ENCODE data around the gene ARL6IP1.
"Not testable (repeated sequence)": the region's sequence is repeated elsewhere in the genome, so short reads cannot be mapped to it uniquely, and the experiment has no call there.

ARL6IP1 gene

GRCh38 chr16:18782697-18783429 is 18.5 kb downstream of the ARL6IP1 start:
- Histone ChIP-seq H3K27me3 (replicated peaks; ENCODE audit: control insufficient read depth, insufficient read depth, low read length) (no peaks in the 10 kb centered on the region), H3K4me3 (replicated peaks; ENCODE audit: low read depth, low read length) (no peak overlapping the region), H3K36me3 (ENCODE audit: control insufficient read depth, insufficient read depth, low read length) (peaks cover 22% of the 10 kb centered on the region)
- DNase-seq (ENCODE audit: extremely low read depth, insufficient read length), result no peak
- TF ChIP-seq CTCF (IDR thresholded peaks at IDR 0.05; ENCODE audit: insufficient read depth, low read length, poor library complexity, severe bottlenecking), result no peak

GRCh38 chr16:18781232-18781631 is 20.1 kb downstream of the ARL6IP1 start:
- DNase-seq (ENCODE audit: extremely low read depth, insufficient read length); H3K4me3 ChIP-seq (replicated peaks; ENCODE audit: low read depth, low read length); H3K27me3 ChIP-seq (replicated peaks; ENCODE audit: control insufficient read depth, insufficient read depth, low read length): not testable (repeated sequence)
- H3K36me3 ChIP-seq (ENCODE audit: control insufficient read depth, insufficient read depth, low read length), result peaks cover 17% of the 10 kb centered on the region

- not testable (repeated sequence) for H3K4me3 ChIP-seq (replicated peaks; ENCODE audit: low read depth, low read length); DNase-seq (ENCODE audit: extremely low read depth, insufficient read length); H3K27me3 ChIP-seq (replicated peaks; ENCODE audit: control insufficient read depth, insufficient read depth, low read length)
- peaks cover 15% of the 10 kb centered on the region for H3K36me3 ChIP-seq (ENCODE audit: control insufficient read depth, insufficient read depth, low read length)
Measured at GRCh38 chr16:18780460-18781026, 20.8 kb downstream of the ARL6IP1 start.

- H3K36me3 ChIP-seq (ENCODE audit: control insufficient read depth, insufficient read depth, low read length); H3K4me3 ChIP-seq (replicated peaks; ENCODE audit: low read depth, low read length): not testable (repeated sequence)
Measured at GRCh38 chr16:18777664-18778063, 23.7 kb downstream of the ARL6IP1 start.

GRCh38 chr16:18776334-18776733 is 25.0 kb downstream of the ARL6IP1 start:
- H3K4me3 ChIP-seq (replicated peaks; ENCODE audit: low read depth, low read length); H3K36me3 ChIP-seq (ENCODE audit: control insufficient read depth, insufficient read depth, low read length); H3K27me3 ChIP-seq (replicated peaks; ENCODE audit: control insufficient read depth, insufficient read depth, low read length); DNase-seq (ENCODE audit: extremely low read depth, insufficient read length): not testable (repeated sequence)

More at GRCh38 chr16:18777664-18778063, 23.7 kb downstream of the ARL6IP1 start:
- DNase-seq (ENCODE audit: extremely low read depth, insufficient read length); H3K27me3 ChIP-seq (replicated peaks; ENCODE audit: control insufficient read depth, insufficient read depth, low read length): not testable (repeated sequence)

- not testable (repeated sequence) for H3K36me3 ChIP-seq (ENCODE audit: control insufficient read depth, insufficient read depth, low read length); H3K27me3 ChIP-seq (replicated peaks; ENCODE audit: control insufficient read depth, insufficient read depth, low read length); DNase-seq (ENCODE audit: extremely low read depth, insufficient read length); H3K4me3 ChIP-seq (replicated peaks; ENCODE audit: low read depth, low read length)
Measured at GRCh38 chr16:18774651-18775050, 26.7 kb downstream of the ARL6IP1 start.

- not testable (repeated sequence) for H3K27me3 ChIP-seq (replicated peaks; ENCODE audit: control insufficient read depth, insufficient read depth, low read length); H3K36me3 ChIP-seq (ENCODE audit: control insufficient read depth, insufficient read depth, low read length); H3K4me3 ChIP-seq (replicated peaks; ENCODE audit: low read depth, low read length); DNase-seq (ENCODE audit: extremely low read depth, insufficient read length)
Measured at GRCh38 chr16:18772171-18772570, 29.2 kb downstream of the ARL6IP1 start.

- not testable (repeated sequence) for H3K27me3 ChIP-seq (replicated peaks; ENCODE audit: control insufficient read depth, insufficient read depth, low read length); H3K4me3 ChIP-seq (replicated peaks; ENCODE audit: low read depth, low read length); H3K36me3 ChIP-seq (ENCODE audit: control insufficient read depth, insufficient read depth, low read length); DNase-seq (ENCODE audit: extremely low read depth, insufficient read length)
Measured at GRCh38 chr16:18770336-18770962, 30.9 kb downstream of the ARL6IP1 start.

GRCh38 chr16:18767217-18767616 is 34.1 kb downstream of the ARL6IP1 start:
- not testable (repeated sequence) for H3K4me3 ChIP-seq (replicated peaks; ENCODE audit: low read depth, low read length); H3K36me3 ChIP-seq (ENCODE audit: control insufficient read depth, insufficient read depth, low read length); DNase-seq (ENCODE audit: extremely low read depth, insufficient read length); H3K27me3 ChIP-seq (replicated peaks; ENCODE audit: control insufficient read depth, insufficient read depth, low read length)

- H3K4me3 ChIP-seq (replicated peaks; ENCODE audit: low read depth, low read length); H3K27me3 ChIP-seq (replicated peaks; ENCODE audit: control insufficient read depth, insufficient read depth, low read length); H3K36me3 ChIP-seq (ENCODE audit: control insufficient read depth, insufficient read depth, low read length); DNase-seq (ENCODE audit: extremely low read depth, insufficient read length): not testable (repeated sequence)
Measured at GRCh38 chr16:18762713-18763112, 38.6 kb downstream of the ARL6IP1 start.
